HEK293 (cell line): Measurements from ENCODE around the gene EPAS1.
A peak's percentile ranks its signal among the peaks of the same experiment; 100 is the strongest.

Experiments used
- CTCF ChIA-PET: fragments of 350-600 bp; formaldehyde crosslinking; extraction: SDS; loops from one replicate; lab custom pipeline; 2021; ENCODE audit warnings: antibody characterized with exemption; lab: Yijun Ruan, JAX
- POLR2A ChIA-PET: fragments of 300-600 bp; formaldehyde crosslinking; extraction: SDS; loops from one replicate; lab custom pipeline; 2020; ENCODE audit warnings: antibody characterized with exemption, inconsistent platforms; lab: Yijun Ruan, JAX
- H3K27ac ChIP-seq: fragments of 200-500 bp; sonication (Bioruptor generic); 2 replicates; pipeline ENCODE4 v1.5.1; 2014; ENCODE audit warnings: low read depth, low read length, control low read depth, inconsistent platforms; ENCODE audit errors: extremely low read depth
- H3K36me3 ChIP-seq, 2 experiments: fragments of 200-500 bp in 1 of 2; sonication (Bioruptor generic) in 1 of 2; 1 replicate in 1 of 2; 2 replicates in 1 of 2; pipeline ENCODE4 v1.5.1; 2014 to 2017; ENCODE audit warnings: inconsistent platforms in 2 of 2, low read length in 2 of 2; ENCODE audit not compliant: control insufficient read depth in 2 of 2, insufficient read depth in 1 of 2
- H3K4me1 ChIP-seq: fragments of 200-500 bp; sonication (Bioruptor generic); 2 replicates; pipeline ENCODE4 v1.5.1; 2014; ENCODE audit warnings: mild to moderate bottlenecking, low read length, inconsistent platforms; ENCODE audit not compliant: control insufficient read depth, insufficient read depth
- H3K4me3 ChIP-seq: 2 replicates; pipeline ENCODE4 v1.5.1; 2011; ENCODE audit warnings: low read depth, mild to moderate bottlenecking, control low read depth, low read length, moderate library complexity
- H3K9me3 ChIP-seq: fragments of 200-500 bp; sonication (Bioruptor generic); 2 replicates; pipeline ENCODE4 v1.5.1; 2014; ENCODE audit warnings: low read depth, low read length, inconsistent platforms; ENCODE audit not compliant: control insufficient read depth, insufficient read depth
- BCL6B ChIP-seq: fragments of 450-650 bp; formaldehyde crosslinking; IDR thresholded peaks from 2 replicates; pipeline ENCODE4 v1.5.1; 2017; ENCODE audit warnings: missing biosample characterization, missing genetic modification characterization
- CTCF ChIP-seq: fragments of 450-650 bp; formaldehyde crosslinking; IDR thresholded peaks from 2 replicates; pipeline ENCODE4 v1.5.1; 2016; ENCODE audit warnings: missing biosample characterization, missing genetic modification characterization
- KLF10 ChIP-seq: fragments of 450-650 bp; IDR thresholded peaks from 2 replicates; pipeline ENCODE4 v1.5.1; 2018; ENCODE audit warnings: missing biosample characterization, mild to moderate bottlenecking, missing genetic modification characterization
- RBAK ChIP-seq: fragments of 450-650 bp; formaldehyde crosslinking; IDR thresholded peaks from 2 replicates; pipeline ENCODE4 v1.5.1; 2016; ENCODE audit warnings: missing biosample characterization, missing genetic modification characterization
- ZBTB1 ChIP-seq: fragments of 450-650 bp; formaldehyde crosslinking; IDR thresholded peaks from 2 replicates; pipeline ENCODE4 v1.5.1; 2016; ENCODE audit warnings: missing biosample characterization, missing genetic modification characterization
- ZNF114 ChIP-seq: fragments of 450-650 bp; formaldehyde crosslinking; IDR thresholded peaks from 2 replicates; pipeline ENCODE4 v1.5.0; 2017; ENCODE audit warnings: missing biosample characterization, missing genetic modification characterization
- ZNF140 ChIP-seq: fragments of 450-650 bp; formaldehyde crosslinking; IDR thresholded peaks from 2 replicates; pipeline ENCODE4 v1.5.1; 2016; ENCODE audit warnings: missing biosample characterization, missing genetic modification characterization
- ZNF24 ChIP-seq: fragments of 450-650 bp; formaldehyde crosslinking; IDR thresholded peaks from 2 replicates; pipeline ENCODE4 v1.5.1; 2016; ENCODE audit warnings: missing biosample characterization, missing genetic modification characterization
- ZNF324 ChIP-seq: fragments of 450-650 bp; formaldehyde crosslinking; IDR thresholded peaks from 2 replicates; pipeline ENCODE4 v1.5.1; 2016; ENCODE audit warnings: missing biosample characterization, missing genetic modification characterization
- ZNF530 ChIP-seq: fragments of 450-650 bp; formaldehyde crosslinking; IDR thresholded peaks from 2 replicates; pipeline ENCODE4 v1.5.1; 2016; ENCODE audit warnings: low read depth, missing biosample characterization, missing genetic modification characterization
- ZNF785 ChIP-seq: fragments of 450-650 bp; formaldehyde crosslinking; IDR thresholded peaks from 2 replicates; pipeline ENCODE4 v1.5.1; 2016; ENCODE audit warnings: missing biosample characterization, missing genetic modification characterization
- ZNF792 ChIP-seq: fragments of 450-650 bp; formaldehyde crosslinking; IDR thresholded peaks from 2 replicates; pipeline ENCODE4 v1.5.1; 2016; ENCODE audit warnings: missing biosample characterization, missing genetic modification characterization
- TF ChIP-seq, protein P1 (sequence below): fragments of 450-650 bp; formaldehyde crosslinking; IDR thresholded peaks from 2 replicates; pipeline ENCODE4 v1.5.1; 2016; ENCODE audit warnings: missing biosample characterization, missing genetic modification characterization
- TF ChIP-seq, protein P2 (sequence below): fragments of 450-650 bp; formaldehyde crosslinking; IDR thresholded peaks from 2 replicates; pipeline ENCODE4 v1.5.1; 2016; ENCODE audit warnings: missing biosample characterization, missing genetic modification characterization
- TF ChIP-seq, protein P3 (sequence below): fragments of 450-650 bp; formaldehyde crosslinking; IDR thresholded peaks from 2 replicates; pipeline ENCODE4 v1.5.1; 2017; ENCODE audit warnings: missing biosample characterization, missing genetic modification characterization

Gene EPAS1

GRCh38 chr2:46300406-46300832 is 3.2 kb downstream of the EPAS1 start:
- no peaks in the 10 kb centered on the region for H3K9me3 ChIP-seq
- TF ChIP-seq CTCF: no peak
- no peak for TF ChIP-seq KLF10
- no peak for TF ChIP-seq ZNF324
- no peak for TF ChIP-seq ZNF785 (tag by site-specific recombination)
- TF ChIP-seq ZBTB1 (tag by site-specific recombination): no peak
- TF ChIP-seq RBAK (tag by site-specific recombination): no peak
- TF ChIP-seq ZNF530: no peak
- TF ChIP-seq ZNF792 (tag by site-specific recombination): no peak
- TF ChIP-seq, protein P1, sequence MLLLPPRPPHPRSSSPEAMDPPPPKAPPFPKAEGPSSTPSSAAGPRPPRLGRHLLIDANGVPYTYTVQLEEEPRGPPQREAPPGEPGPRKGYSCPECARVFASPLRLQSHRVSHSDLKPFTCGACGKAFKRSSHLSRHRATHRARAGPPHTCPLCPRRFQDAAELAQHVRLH (tag by site-specific recombination): no peak
- TF ChIP-seq, protein P2, sequence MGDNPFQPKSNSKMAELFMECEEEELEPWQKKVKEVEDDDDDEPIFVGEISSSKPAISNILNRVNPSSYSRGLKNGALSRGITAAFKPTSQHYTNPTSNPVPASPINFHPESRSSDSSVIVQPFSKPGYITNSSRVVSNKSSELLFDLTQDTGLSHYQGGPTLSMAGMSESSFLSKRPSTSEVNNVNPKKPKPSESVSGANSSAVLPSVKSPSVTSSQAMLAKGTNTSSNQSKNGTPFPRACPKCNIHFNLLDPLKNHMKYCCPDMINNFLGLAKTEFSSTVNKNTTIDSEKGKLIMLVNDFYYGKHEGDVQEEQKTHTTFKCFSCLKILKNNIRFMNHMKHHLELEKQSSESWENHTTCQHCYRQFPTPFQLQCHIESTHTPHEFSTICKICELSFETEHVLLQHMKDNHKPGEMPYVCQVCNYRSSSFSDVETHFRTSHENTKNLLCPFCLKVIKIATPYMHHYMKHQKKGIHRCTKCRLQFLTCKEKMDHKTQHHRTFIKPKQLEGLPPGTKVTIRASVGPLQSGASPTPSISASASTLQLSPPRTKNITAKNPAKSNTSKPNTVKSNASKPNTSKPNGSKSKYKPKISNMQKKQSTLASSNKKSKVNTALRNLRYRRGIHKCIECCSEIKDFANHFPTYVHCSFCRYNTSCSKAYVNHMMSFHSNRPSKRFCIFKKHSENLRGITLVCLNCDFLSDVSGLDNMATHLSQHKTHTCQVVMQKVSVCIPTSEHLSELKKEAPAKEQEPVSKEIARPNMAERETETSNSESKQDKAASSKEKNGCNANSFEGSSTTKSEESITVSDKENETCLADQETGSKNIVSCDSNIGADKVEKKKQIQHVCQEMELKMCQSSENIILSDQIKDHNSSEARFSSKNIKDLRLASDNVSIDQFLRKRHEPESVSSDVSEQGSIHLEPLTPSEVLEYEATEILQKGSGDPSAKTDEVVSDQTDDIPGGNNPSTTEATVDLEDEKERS: no peak
- no peak for TF ChIP-seq ZNF114
- TF ChIP-seq ZNF24 (tag by site-specific recombination): no peak
- no peak overlapping the region for H3K27ac ChIP-seq
- no peaks in the 10 kb centered on the region for H3K36me3 ChIP-seq
- ChIA-PET POLR2A (no interaction called here), CTCF (interaction anchor here (0.7 kb wide), 1 partner anchor 106 kb away, joined by 3 read pairs; no protein-coding TSS in a partner anchor)
- H3K4me1 ChIP-seq: peaks cover 4% of the 10 kb centered on the region; the same call in 1 of the 2 replicates
- H3K4me3 ChIP-seq: no peak overlapping the region

DNA sequence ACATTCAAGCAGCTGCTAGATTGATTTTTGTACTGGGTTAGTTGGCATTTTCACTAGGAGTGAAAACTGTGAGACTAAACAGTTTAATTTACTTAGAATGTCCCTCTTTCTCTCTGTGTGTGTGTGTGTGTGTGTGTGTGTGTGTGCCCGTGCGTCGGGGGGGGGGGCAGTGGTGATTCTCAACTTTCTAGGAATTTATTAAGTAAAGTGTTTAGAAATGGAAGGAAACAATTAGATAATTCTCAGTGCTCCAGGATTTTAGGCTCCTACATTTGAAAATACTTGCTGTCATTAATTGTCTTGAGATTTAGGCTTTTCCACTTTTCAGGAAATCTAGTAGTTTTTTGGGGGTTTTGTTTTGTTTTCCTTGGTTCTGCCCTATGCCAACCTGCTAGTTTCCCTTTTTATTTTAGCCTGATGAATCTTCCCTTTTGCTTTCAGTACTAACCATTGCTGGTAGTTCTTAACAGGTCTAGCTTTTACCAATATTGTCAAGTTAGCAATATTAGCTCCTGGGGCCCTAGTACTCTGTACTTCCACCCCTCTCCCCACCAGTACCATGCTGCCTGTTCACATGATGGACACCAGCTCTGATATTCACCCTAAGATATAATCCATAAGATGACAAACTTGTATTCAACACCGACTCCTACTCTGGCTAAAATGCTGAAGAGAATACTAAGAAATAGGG is 4.9 kb downstream of the EPAS1 start:
- ChIA-PET POLR2A (interaction anchor here (0.6 to 0.7 kb wide), 2 partner anchors 346 to 1107 kb away, joined by 3 to 5 read pairs; no protein-coding TSS in a partner anchor), CTCF (interaction anchor here (0.6 to 1.1 kb wide), 3 partner anchors 10 to 309 kb away, joined by 3 to 6 read pairs (median 4); no protein-coding TSS in a partner anchor)
- H3K27ac ChIP-seq: no peak overlapping the region
- peaks cover 17% of the 10 kb centered on the region for H3K4me1 ChIP-seq
- H3K4me3 ChIP-seq: no peak overlapping the region
- no peaks in the 10 kb centered on the region for H3K9me3 ChIP-seq
- no peak for TF ChIP-seq ZNF140
- TF ChIP-seq BCL6B (tag by site-specific recombination): peak; percentile 49; the same call in 1 of the 2 replicates
- TF ChIP-seq, protein P3, sequence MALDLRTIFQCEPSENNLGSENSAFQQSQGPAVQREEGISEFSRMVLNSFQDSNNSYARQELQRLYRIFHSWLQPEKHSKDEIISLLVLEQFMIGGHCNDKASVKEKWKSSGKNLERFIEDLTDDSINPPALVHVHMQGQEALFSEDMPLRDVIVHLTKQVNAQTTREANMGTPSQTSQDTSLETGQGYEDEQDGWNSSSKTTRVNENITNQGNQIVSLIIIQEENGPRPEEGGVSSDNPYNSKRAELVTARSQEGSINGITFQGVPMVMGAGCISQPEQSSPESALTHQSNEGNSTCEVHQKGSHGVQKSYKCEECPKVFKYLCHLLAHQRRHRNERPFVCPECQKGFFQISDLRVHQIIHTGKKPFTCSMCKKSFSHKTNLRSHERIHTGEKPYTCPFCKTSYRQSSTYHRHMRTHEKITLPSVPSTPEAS (tag by site-specific recombination): 0 out of 2 replicates have a peak, but pooled peaks have one; percentile 46
- TF ChIP-seq, all 188 proteins: peak for 2
- H3K36me3 ChIP-seq: no peaks in the 10 kb centered on the region
